Hindlimb muscle (tissue), 1 donor: Measurements from ENCODE around the gene MMP13. TPM values are rescaled to one million over a fixed set of nuclear protein-coding genes. Genes with fewer than 3 reads are reported as not detected.
A peak's percentile ranks its signal among the peaks of the same experiment; 100 is the strongest.
"Not testable (repeated sequence)": the region's sequence is repeated elsewhere in the genome, so short reads cannot be mapped to it uniquely, and the experiment has no call there.

ENCODE experiments used
- DNase-seq: peaks from one replicate; pipeline ENCODE4 v3.0.0-alpha.2; 2013
- polyA plus RNA-seq: library from polyadenylated mRNA; unstranded; fragments of 120-200 nt; gene quantifications from one replicate; pipeline ENCODE4 v1.2.1, GENCODE V29; 2013; ENCODE audit not compliant: insufficient read length

MMP13 gene
- polyA plus RNA-seq, 1 donor, result not detected

GRCh38 chr11:102935514-102935913, 20.0 kb downstream of the MMP13 start:
- no peak for DNase-seq

- DNase-seq, result no peak
Measured at GRCh38 chr11:102934735-102935134, 20.8 kb downstream of the MMP13 start.

- no peak for DNase-seq
Measured at GRCh38 chr11:102933627-102934026, 21.9 kb downstream of the MMP13 start.

GRCh38 chr11:102932678-102933077, 22.9 kb downstream of the MMP13 start:
- DNase-seq, result no peak

GRCh38 chr11:102930451-102930850, 25.1 kb downstream of the MMP13 start:
- no peak for DNase-seq

GRCh38 chr11:102929972-102930371, 25.6 kb downstream of the MMP13 start:
- no peak for DNase-seq

- DNase-seq, result no peak
Measured at GRCh38 chr11:102929166-102929565, 26.4 kb downstream of the MMP13 start.

GRCh38 chr11:102928247-102928646, 27.3 kb downstream of the MMP13 start:
- DNase-seq, result no peak

GRCh38 chr11:102927624-102927990, 27.9 kb downstream of the MMP13 start:
- DNase-seq, result no peak

GRCh38 chr11:102926961-102927623, 28.4 kb downstream of the MMP13 start:
- no peak for DNase-seq

GRCh38 chr11:102926517-102926916, 29.0 kb downstream of the MMP13 start:
- no peak for DNase-seq

- no peak for DNase-seq
Measured at GRCh38 chr11:102925988-102926387, 29.5 kb downstream of the MMP13 start.

- DNase-seq, result no peak
Measured at GRCh38 chr11:102924851-102925380, 30.6 kb downstream of the MMP13 start.

GRCh38 chr11:102921587-102922220, 33.8 kb downstream of the MMP13 start:
- DNase-seq, result no peak

GRCh38 chr11:102920118-102920684, 35.3 kb downstream of the MMP13 start:
- no peak for DNase-seq

GRCh38 chr11:102915044-102915375, 40.5 kb downstream of the MMP13 start:
- DNase-seq, result no peak

- DNase-seq, result peak; percentile 19
Measured at GRCh38 chr11:102914238-102915043, 41.1 kb downstream of the MMP13 start.

GRCh38 chr11:102912482-102912830, 43.1 kb downstream of the MMP13 start:
- DNase-seq, result no peak

- no peak for DNase-seq
Measured at GRCh38 chr11:102911758-102912481, 43.6 kb downstream of the MMP13 start.

GRCh38 chr11:102905848-102906247, 49.7 kb downstream of the MMP13 start:
- not testable (repeated sequence) for DNase-seq

GRCh38 chr11:102903895-102904294, 51.6 kb downstream of the MMP13 start:
- DNase-seq, result not testable (repeated sequence)

GRCh38 chr11:102900346-102900745, 55.2 kb downstream of the MMP13 start:
- DNase-seq, result no peak
